IMR-90 (cell line): Measurements from ENCODE around the gene UBE2O. TPM values are rescaled to one million over a fixed set of nuclear protein-coding genes. Genes with fewer than 3 reads are reported as not detected.

Experiments
- ATAC-seq: fragments of 200-7000 bp; cut with Tn5 transposase; 2 replicates; pipeline ENCODE4 v1.9.1; 2020; ENCODE audit warnings: low read depth, mild to moderate bottlenecking, moderate library complexity
- BruUV-seq: library from RNA; stranded (reverse); fragments of 400-500 nt; replicated peaks from 2 replicates; lab custom pipeline; 2021; lab: Mats Ljungman, UMichigan
- CTCF ChIA-PET: fragments of 300-600 bp; formaldehyde crosslinking; extraction: SDS; loops from one replicate; lab custom pipeline; 2021; ENCODE audit warnings: antibody characterized with exemption; lab: Yijun Ruan, JAX
- POLR2A ChIA-PET: fragments of 300-600 bp; sonication (Branson Sonifier 250); formaldehyde crosslinking; loops from one replicate; lab custom pipeline; 2022; ENCODE audit warnings: antibody characterized with exemption; ENCODE audit not compliant: unreplicated experiment; lab: Charles Lee
- DNase-seq: peaks from one replicate; pipeline ENCODE4 v3.0.0; 2013
- H2AFZ ChIP-seq: replicated peaks from 2 replicates; pipeline ENCODE3; 2013; ENCODE audit warnings: low read length, mild to moderate bottlenecking; ENCODE audit not compliant: poor library complexity
- H2AK5ac ChIP-seq: 2 replicates; pipeline ENCODE4 v1.6.1; 2013; ENCODE audit warnings: low read depth, low read length, inconsistent platforms
- H2AK9ac ChIP-seq: replicated peaks from 2 replicates; pipeline ENCODE3; 2013; ENCODE audit warnings: mild to moderate bottlenecking, low read depth, low read length, moderate library complexity; ENCODE audit not compliant: poor library complexity
- H2BK120ac ChIP-seq: 2 replicates; pipeline ENCODE4 v1.6.1; 2013; ENCODE audit warnings: low read depth, low read length, inconsistent platforms
- H2BK15ac ChIP-seq: 3 replicates; pipeline ENCODE4 v1.6.1; 2013; ENCODE audit warnings: low read depth, low read length, inconsistent platforms
- H2BK20ac ChIP-seq: 2 replicates; pipeline ENCODE4 v1.6.1; 2013; ENCODE audit warnings: low read depth, mild to moderate bottlenecking, inconsistent platforms, low read length, moderate library complexity
- H2BK5ac ChIP-seq: 2 replicates; pipeline ENCODE4 v1.6.1; 2013; ENCODE audit warnings: mild to moderate bottlenecking, low read depth, low read length, inconsistent platforms; ENCODE audit not compliant: poor library complexity, severe bottlenecking
- H3K14ac ChIP-seq: replicated peaks from 2 replicates; pipeline ENCODE4 v1.6.1; 2013; ENCODE audit warnings: low read depth, low read length, inconsistent platforms
- H3K18ac ChIP-seq: 2 replicates; pipeline ENCODE4 v1.6.1; 2013; ENCODE audit warnings: low read depth, low read length, control low read depth
- H3K23ac ChIP-seq: 2 replicates; pipeline ENCODE4 v1.6.1; 2013; ENCODE audit warnings: low read depth, low read length, inconsistent platforms
- H3K27ac ChIP-seq: 2 replicates; pipeline ENCODE4 v1.5.1; 2013; ENCODE audit warnings: mild to moderate bottlenecking, control low read depth, low read length; ENCODE audit not compliant: insufficient read depth
- H3K27me3 ChIP-seq: 2 replicates; pipeline ENCODE4 v1.6.1; 2013; ENCODE audit warnings: low read length; ENCODE audit not compliant: control insufficient read depth, insufficient read depth
- H3K36me3 ChIP-seq: 2 replicates; pipeline ENCODE4 v1.6.1; 2013; ENCODE audit warnings: low read length, mixed read lengths; ENCODE audit not compliant: control insufficient read depth, insufficient read depth
- H3K4ac ChIP-seq: 2 replicates; pipeline ENCODE4 v1.6.1; 2013; ENCODE audit warnings: low read depth, low read length, inconsistent platforms
- H3K4me1 ChIP-seq: 2 replicates; pipeline ENCODE4 v1.6.1; 2013; ENCODE audit warnings: low read length, mixed read lengths; ENCODE audit not compliant: control insufficient read depth, insufficient read depth
- H3K4me2 ChIP-seq: 2 replicates; pipeline ENCODE4 v1.6.1; 2013; ENCODE audit warnings: low read depth, mild to moderate bottlenecking, control low read depth, low read length, moderate library complexity
- H3K4me3 ChIP-seq: 2 replicates; pipeline ENCODE4 v1.5.1; 2013; ENCODE audit warnings: low read depth, mild to moderate bottlenecking, control low read depth, low read length, moderate library complexity; ENCODE audit not compliant: insufficient read depth
- H3K56ac ChIP-seq: 2 replicates; pipeline ENCODE4 v1.6.1; 2013; ENCODE audit warnings: low read length, inconsistent platforms; ENCODE audit not compliant: insufficient read depth; ENCODE audit errors: extremely low read depth
- H3K79me1 ChIP-seq, 2 experiments: 2 replicates each; pipeline ENCODE4 v1.6.1; 2013; ENCODE audit warnings: low read length in 2 of 2, inconsistent platforms in 1 of 2, low read depth in 1 of 2
- H3K9ac ChIP-seq: 2 replicates; pipeline ENCODE4 v1.6.1; 2013; ENCODE audit warnings: low read depth, low read length, control low read depth
- H3K9me1 ChIP-seq: 2 replicates; pipeline ENCODE4 v1.6.1; 2013; ENCODE audit warnings: low read length, inconsistent platforms; ENCODE audit not compliant: insufficient read depth
- H3K9me3 ChIP-seq: 2 replicates; pipeline ENCODE4 v1.6.1; 2013; ENCODE audit warnings: low read length; ENCODE audit not compliant: control insufficient read depth, insufficient read depth
- H4K20me1 ChIP-seq: 2 replicates; pipeline ENCODE4 v1.6.1; 2013; ENCODE audit warnings: low read length, inconsistent platforms; ENCODE audit not compliant: insufficient read depth
- H4K5ac ChIP-seq: 2 replicates; pipeline ENCODE4 v1.6.1; 2013; ENCODE audit warnings: mild to moderate bottlenecking, low read depth, low read length, control low read depth
- H4K8ac ChIP-seq, 2 experiments: 2 replicates each; pipeline ENCODE4 v1.6.1; 2013; ENCODE audit warnings: low read depth in 2 of 2, low read length in 2 of 2, control low read depth in 1 of 2, inconsistent platforms in 1 of 2
- H4K91ac ChIP-seq: 2 replicates; pipeline ENCODE4 v1.6.1; 2013; ENCODE audit warnings: low read depth, low read length, inconsistent platforms; ENCODE audit not compliant: insufficient read depth
- CEBPB ChIP-seq: IDR thresholded peaks from 2 replicates; pipeline ENCODE4 v1.6.1; 2012; ENCODE audit warnings: low read depth, low read length, improper control_type of control experiment
- CHD1 ChIP-seq: IDR thresholded peaks from 2 replicates; pipeline ENCODE4 v1.6.1; 2012; ENCODE audit warnings: low read depth, low read length, improper control_type of control experiment
- CTCF ChIP-seq: conservative IDR thresholded peaks from 2 replicates; pipeline ENCODE4 v1.5.1; 2012; ENCODE audit warnings: mild to moderate bottlenecking, low read depth, low read length, improper control_type of control experiment
- ELK1 ChIP-seq: fragments of 150-350 bp; IDR thresholded peaks from 2 replicates; pipeline ENCODE4 v1.6.1; 2016; ENCODE audit warnings: low read depth, mild to moderate bottlenecking, low read length, moderate library complexity, borderline replicate concordance
- MAFK ChIP-seq: IDR thresholded peaks from 2 replicates; pipeline ENCODE4 v1.6.1; 2012; ENCODE audit warnings: low read depth, low read length, improper control_type of control experiment
- MAZ ChIP-seq: IDR thresholded peaks from 2 replicates; pipeline ENCODE4 v1.6.1; 2012; ENCODE audit warnings: low read depth, mild to moderate bottlenecking, low read length, improper control_type of control experiment, moderate library complexity, borderline replicate concordance
- MXI1 ChIP-seq: IDR thresholded peaks from 2 replicates; pipeline ENCODE4 v1.6.1; 2012; ENCODE audit warnings: low read depth, mild to moderate bottlenecking, low read length, moderate library complexity, borderline replicate concordance
- NFE2L2 ChIP-seq: fragments of 150-350 bp; IDR thresholded peaks from 2 replicates; pipeline ENCODE4 v1.6.1; 2016; ENCODE audit warnings: low read depth, mild to moderate bottlenecking, low read length
- POLR2A ChIP-seq: IDR thresholded peaks from 2 replicates; pipeline ENCODE4 v1.6.1; 2012; ENCODE audit warnings: mild to moderate bottlenecking, low read depth, low read length
- RAD21 ChIP-seq: IDR thresholded peaks from 2 replicates; pipeline ENCODE4 v1.6.1; 2012; ENCODE audit warnings: low read length, improper control_type of control experiment
- RFX5 ChIP-seq: IDR thresholded peaks from 2 replicates; pipeline ENCODE4 v1.8.0; 2012; ENCODE audit warnings: low read depth, mild to moderate bottlenecking, low read length, moderate library complexity
- SMC3 ChIP-seq: fragments of 150-350 bp; IDR thresholded peaks from 2 replicates; pipeline ENCODE4 v1.6.1; 2016; ENCODE audit warnings: low read depth, mild to moderate bottlenecking, antibody characterized with exemption, low read length, moderate library complexity
- USF2 ChIP-seq: fragments of 150-350 bp; IDR thresholded peaks from 2 replicates; pipeline ENCODE4 v1.6.1; 2017; ENCODE audit warnings: mild to moderate bottlenecking, antibody characterized with exemption, low read length, low read depth
- WGBS, 2 experiments: methylation state at CpG; one replicate each; pipeline versions ENCODE4 v1.1.5 to v1.1.7; 2013; ENCODE audit warnings: missing lambda C conversion rate in 2 of 2; ENCODE audit not compliant: insufficient read length in 1 of 2; ENCODE audit errors: extremely low coverage in 2 of 2; 5-methylcytosine and 5-hydroxymethylcytosine counted together
- dilution Hi-C: fragments of 300-500 bp; cut with HindIII; formaldehyde crosslinking; loops from one replicate; pipeline ENCODE4 v1.14.3; 2018; ENCODE audit warnings: low sequenced_read_pairs; ENCODE audit not compliant: unreplicated experiment
- in situ Hi-C: fragments of 300-500 bp; cut with MboI; formaldehyde crosslinking; loops from 3 replicates; pipeline ENCODE4 v1.14.3; 2019; ENCODE audit warnings: low sequenced_read_pairs, inconsistent platforms, mixed read lengths
- intact Hi-C: fragments of 100-400 bp; cut with micrococcal nuclease; formaldehyde crosslinking; loops from 2 replicates; pipeline ENCODE4 v1.10.0; 2022
- polyA plus RNA-seq, 3 experiments: library from polyadenylated mRNA; depleted of rRNA; stranded (reverse); fragments of >200 nt; gene quantifications; 2 replicates each; pipeline ENCODE4 v1.2.3, GENCODE V29; 2012; ENCODE audit warnings: low replicate concordance in 1 of 3
- total RNA-seq: library from RNA; depleted of rRNA; stranded (reverse); fragments of >200 nt; gene quantifications from 2 replicates; pipeline ENCODE4 v1.2.3, GENCODE V29; 2012

Gene UBE2O
- total and polyA plus RNA-seq, 2 of the 4 experiments (the other 2 are of a cell fraction) = 17.6 TPM

DNA sequence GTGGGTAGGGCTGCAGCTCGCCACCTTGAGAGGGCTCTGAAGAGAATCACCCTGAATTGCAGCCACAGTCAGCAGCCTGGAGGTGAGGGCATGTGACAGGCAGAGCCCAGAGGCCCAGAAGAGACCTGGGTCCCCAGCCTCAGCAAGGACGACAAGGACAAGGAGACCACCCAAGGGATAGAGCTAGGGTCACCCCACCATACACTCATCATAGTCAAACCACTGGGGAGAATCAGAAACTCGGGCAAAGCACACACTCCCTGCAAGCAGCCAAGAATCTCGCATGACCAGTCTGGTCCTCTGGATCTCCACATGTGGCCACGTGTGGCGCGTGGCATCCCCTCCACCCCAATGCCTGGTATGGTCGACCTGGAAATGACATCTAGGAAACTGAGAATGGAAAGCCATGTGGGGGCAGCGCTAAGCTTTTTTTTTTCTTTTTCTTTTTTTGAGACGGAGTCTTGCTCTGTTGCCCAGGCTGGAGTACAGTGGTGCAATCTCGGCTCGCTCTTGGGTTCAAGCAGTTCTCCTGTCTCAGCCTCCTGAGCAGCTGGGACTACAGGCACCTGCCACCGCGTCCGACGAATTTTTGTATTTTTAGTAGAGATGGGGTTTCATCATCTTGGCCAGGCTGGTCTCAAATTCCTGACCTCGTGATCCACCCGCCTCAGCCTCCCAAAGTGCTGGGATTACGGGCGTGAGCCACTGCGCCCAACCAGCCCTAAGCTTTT, 73.1 kb downstream of the UBE2O start:
- 100% methylated on average over 2 of the region's 21 CpGs; no CpG with 5 or more reads in 1 of the 2 experiments for WGBS, 2 experiments
- intact Hi-C loops = no loop called here
- Histone ChIP-seq H3K4me1 (peaks cover 8% of the 10 kb centered on the region; the same call in 1 of the 2 replicates), H4K91ac (no peak overlapping the region), H2BK20ac (peak overlapping the region; percentile 42; the same call in 1 of the 2 replicates), H2BK5ac (no peak overlapping the region), H3K9me3 (no peaks in the 10 kb centered on the region), H3K27ac (no peak overlapping the region; the same call in 1 of the 2 replicates), H3K4ac (peak overlapping the region; percentile 53; the same call in 1 of the 2 replicates), H3K18ac (no peak overlapping the region), H3K79me1 (peaks cover 22 to 47% of the 10 kb centered on the region in 2 experiments), H2AK5ac (peak overlapping the region; percentile 77), H2AFZ (peak overlapping the region; percentile 0), H3K27me3 (no peaks in the 10 kb centered on the region), H3K9me1 (peaks cover 12% of the 10 kb centered on the region), H4K5ac (no peak overlapping the region), H3K36me3 (no peaks in the 10 kb centered on the region), H4K20me1 (no peaks in the 10 kb centered on the region; the same call in 1 of the 2 replicates), H2AK9ac (peak overlapping the region; percentile 60), H3K4me2 (no peak overlapping the region), H3K23ac (peak overlapping the region; percentile 12; the same call in 1 of the 2 replicates), H3K4me3 (no peak overlapping the region), H3K56ac (no peak overlapping the region), H4K8ac (peak overlapping the region in 1 of 2 experiments; percentile 41; a peak in 1 of 4 replicates), H2BK15ac (peak overlapping the region; percentile 23; the same call in 1 of the 3 replicates), H3K9ac (no peak overlapping the region), H3K14ac (peak overlapping the region; percentile 34; the same call in 1 of the 2 replicates), H2BK120ac (peak overlapping the region; percentile 38; the same call in 1 of the 2 replicates)
- DNase-seq (no peak), ATAC-seq (no peak)
- in situ Hi-C loops = no loop called here
- dilution Hi-C loops = no loop called here
- ChIA-PET CTCF (interaction anchor here (0.7 kb wide), 1 partner anchor 18 kb away, joined by 7 read pairs; no protein-coding TSS in a partner anchor), POLR2A (no interaction called here)
- BruUV-seq = no TSS peak
- no peak for TF ChIP-seq CEBPB
- TF ChIP-seq USF2 = no peak
- TF ChIP-seq RFX5 = no peak
- TF ChIP-seq CTCF = no peak
- TF ChIP-seq SMC3 = no peak
- no peak for TF ChIP-seq CHD1
- TF ChIP-seq RAD21 = no peak
- TF ChIP-seq MXI1 = no peak
- TF ChIP-seq MAFK = no peak
- no peak for TF ChIP-seq NFE2L2
- TF ChIP-seq MAZ = no peak
- TF ChIP-seq ELK1 = no peak
- no peak; the same call in 1 of the 2 replicates for TF ChIP-seq POLR2A
